Loucy (cell line): Measurements from ENCODE around the gene ASIC5.

ENCODE experiments used
- H2AFZ ChIP-seq: fragments of 200-600 bp; sonication (generic); 2 replicates; pipeline ENCODE4 v1.6.0; 2016; ENCODE audit warnings: antibody characterized with exemption, mild to moderate bottlenecking, low read length, moderate library complexity
- H3F3A ChIP-seq: fragments of 200-600 bp; 2 replicates; pipeline ENCODE4 v1.6.0; 2016; ENCODE audit warnings: antibody characterized with exemption, low read depth, mild to moderate bottlenecking
- H3K27me3 ChIP-seq: fragments of 200-600 bp; sonication (generic); 2 replicates; pipeline ENCODE4 v1.6.1; 2014; ENCODE audit warnings: low read length, mild to moderate bottlenecking; ENCODE audit not compliant: insufficient read depth, poor library complexity, severe bottlenecking
- H3K36me3 ChIP-seq: fragments of 200-600 bp; sonication (generic); 2 replicates; pipeline ENCODE4 v1.6.1; 2016; ENCODE audit warnings: low read length; ENCODE audit not compliant: insufficient read depth
- H3K4me1 ChIP-seq: fragments of 200-600 bp; sonication (generic); 2 replicates; pipeline ENCODE4 v1.5.1; 2014; ENCODE audit warnings: low read length, mild to moderate bottlenecking; ENCODE audit not compliant: insufficient read depth, poor library complexity, severe bottlenecking
- H3K4me2 ChIP-seq: fragments of 200-600 bp; sonication (generic); 2 replicates; pipeline ENCODE4 v1.6.0; 2014; ENCODE audit warnings: antibody characterized with exemption, low read length, low read depth, mild to moderate bottlenecking; ENCODE audit not compliant: poor library complexity, severe bottlenecking
- H3K4me3 ChIP-seq: fragments of 200-600 bp; sonication (generic); 2 replicates; pipeline ENCODE4 v1.5.1; 2014; ENCODE audit warnings: low read length, mild to moderate bottlenecking, mixed read lengths; ENCODE audit not compliant: poor library complexity, severe bottlenecking
- H3K79me2 ChIP-seq: fragments of 200-600 bp; sonication (generic); 2 replicates; pipeline ENCODE4 v1.6.1; 2014; ENCODE audit warnings: low read length; ENCODE audit not compliant: insufficient read depth
- H3K9ac ChIP-seq: fragments of 200-600 bp; sonication (generic); 2 replicates; pipeline ENCODE4 v1.6.0; 2014; ENCODE audit warnings: mild to moderate bottlenecking, low read depth, low read length, moderate library complexity; ENCODE audit not compliant: poor library complexity, severe bottlenecking
- H3K9me2 ChIP-seq: fragments of 200-600 bp; sonication (generic); replicated peaks from 2 replicates; pipeline ENCODE4 v1.6.1; 2016; ENCODE audit warnings: low read depth, low read length, mixed read lengths
- H3K9me3 ChIP-seq: fragments of 200-600 bp; sonication (generic); 2 replicates; pipeline ENCODE4 v1.6.1; 2014; ENCODE audit warnings: mild to moderate bottlenecking, antibody characterized with exemption, low read length, low read depth; ENCODE audit not compliant: insufficient read depth
- H4K20me1 ChIP-seq: fragments of 200-600 bp; sonication (generic); 2 replicates; pipeline ENCODE4 v1.6.0; 2014; ENCODE audit warnings: antibody characterized with exemption, low read length, mild to moderate bottlenecking; ENCODE audit not compliant: insufficient read depth, poor library complexity, severe bottlenecking
- EZH2phosphoT487 ChIP-seq: fragments of 200-600 bp; IDR thresholded peaks from 2 replicates; pipeline ENCODE4 v1.6.1; 2018; ENCODE audit warnings: antibody characterized with exemption, mild to moderate bottlenecking, moderate library complexity, borderline replicate concordance
- TF ChIP-seq, protein P1 (sequence below): fragments of 200-600 bp; sonication (generic); conservative IDR thresholded peaks from 2 replicates; pipeline ENCODE4 v1.5.1; 2014; ENCODE audit warnings: mild to moderate bottlenecking, antibody characterized with exemption, low read length

Gene ASIC5, protein sequence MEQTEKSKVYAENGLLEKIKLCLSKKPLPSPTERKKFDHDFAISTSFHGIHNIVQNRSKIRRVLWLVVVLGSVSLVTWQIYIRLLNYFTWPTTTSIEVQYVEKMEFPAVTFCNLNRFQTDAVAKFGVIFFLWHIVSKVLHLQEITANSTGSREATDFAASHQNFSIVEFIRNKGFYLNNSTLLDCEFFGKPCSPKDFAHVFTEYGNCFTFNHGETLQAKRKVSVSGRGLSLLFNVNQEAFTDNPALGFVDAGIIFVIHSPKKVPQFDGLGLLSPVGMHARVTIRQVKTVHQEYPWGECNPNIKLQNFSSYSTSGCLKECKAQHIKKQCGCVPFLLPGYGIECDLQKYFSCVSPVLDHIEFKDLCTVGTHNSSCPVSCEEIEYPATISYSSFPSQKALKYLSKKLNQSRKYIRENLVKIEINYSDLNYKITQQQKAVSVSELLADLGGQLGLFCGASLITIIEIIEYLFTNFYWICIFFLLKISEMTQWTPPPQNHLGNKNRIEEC

DNA sequence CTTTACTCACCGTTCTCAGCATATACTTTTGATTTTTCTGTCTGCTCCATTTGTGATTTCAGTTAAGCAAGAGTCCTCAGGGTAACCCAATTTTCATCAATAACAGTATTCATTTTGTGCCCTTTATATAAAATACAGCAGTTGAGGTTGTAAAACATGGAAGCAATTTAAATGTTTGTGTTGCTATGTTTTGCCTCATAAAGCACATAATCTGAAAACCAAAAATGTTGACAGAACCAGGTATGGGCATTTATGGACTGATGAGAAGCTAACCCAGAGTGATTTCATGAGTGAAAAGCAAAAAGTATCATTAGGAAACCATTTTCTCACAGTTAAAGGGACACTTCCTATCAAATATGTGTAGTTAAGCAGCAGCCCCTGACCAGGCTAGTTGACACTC lies at the start of gene ASIC5:
TSS of gene ASIC5 (minus strand) at position 101 of the 400 bp plus-strand sequence. CDS start at position 50, 51 bp downstream.
- H2AFZ ChIP-seq = no peak within 1 kb of the TSS

DNA sequence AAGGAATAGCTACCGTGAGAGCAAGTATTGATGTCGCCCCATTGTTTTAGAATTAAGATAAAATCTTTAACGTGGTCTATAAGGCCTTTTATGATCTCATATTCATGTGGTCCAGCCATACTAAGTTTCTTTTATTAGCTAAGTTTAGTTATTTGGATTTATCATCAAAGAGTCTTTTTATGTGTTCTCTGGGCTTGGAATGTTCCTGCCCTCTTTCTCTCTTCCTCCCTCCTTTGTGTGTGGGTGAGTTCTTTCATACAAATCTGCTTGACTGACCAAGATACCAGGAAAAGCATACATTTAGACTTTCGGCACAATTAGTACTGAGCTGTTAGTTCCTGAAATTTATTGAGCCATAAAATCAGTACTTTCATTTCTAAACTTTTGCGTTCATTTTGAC lies 48.7 kb upstream of the ASIC5 start:
- Histone ChIP-seq H3K79me2 (no peaks in the 10 kb centered on the region), H3K4me1 (no peaks in the 10 kb centered on the region), H4K20me1 (no peaks in the 10 kb centered on the region), H3K9ac (no peak overlapping the region), H3K9me3 (no peaks in the 10 kb centered on the region), H3K4me3 (no peak overlapping the region), H3K4me2 (no peak overlapping the region), H3K9me2 (no peaks in the 10 kb centered on the region), H3F3A (no peaks in the 10 kb centered on the region), H3K36me3 (no peaks in the 10 kb centered on the region), H3K27me3 (no peaks in the 10 kb centered on the region), H2AFZ (no peak overlapping the region)
- TF ChIP-seq, protein P1, sequence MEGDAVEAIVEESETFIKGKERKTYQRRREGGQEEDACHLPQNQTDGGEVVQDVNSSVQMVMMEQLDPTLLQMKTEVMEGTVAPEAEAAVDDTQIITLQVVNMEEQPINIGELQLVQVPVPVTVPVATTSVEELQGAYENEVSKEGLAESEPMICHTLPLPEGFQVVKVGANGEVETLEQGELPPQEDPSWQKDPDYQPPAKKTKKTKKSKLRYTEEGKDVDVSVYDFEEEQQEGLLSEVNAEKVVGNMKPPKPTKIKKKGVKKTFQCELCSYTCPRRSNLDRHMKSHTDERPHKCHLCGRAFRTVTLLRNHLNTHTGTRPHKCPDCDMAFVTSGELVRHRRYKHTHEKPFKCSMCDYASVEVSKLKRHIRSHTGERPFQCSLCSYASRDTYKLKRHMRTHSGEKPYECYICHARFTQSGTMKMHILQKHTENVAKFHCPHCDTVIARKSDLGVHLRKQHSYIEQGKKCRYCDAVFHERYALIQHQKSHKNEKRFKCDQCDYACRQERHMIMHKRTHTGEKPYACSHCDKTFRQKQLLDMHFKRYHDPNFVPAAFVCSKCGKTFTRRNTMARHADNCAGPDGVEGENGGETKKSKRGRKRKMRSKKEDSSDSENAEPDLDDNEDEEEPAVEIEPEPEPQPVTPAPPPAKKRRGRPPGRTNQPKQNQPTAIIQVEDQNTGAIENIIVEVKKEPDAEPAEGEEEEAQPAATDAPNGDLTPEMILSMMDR = no peak
- TF ChIP-seq EZH2phosphoT487 = no peak

More for the DNA sequence above, at the start of gene ASIC5:
- Histone ChIP-seq H3K9me2 (no peaks in the 10 kb centered on the region), H3K9ac (no peak within 1 kb of the TSS), H4K20me1 (no peaks in the 10 kb centered on the region), H3K9me3 (no peaks in the 10 kb centered on the region), H3K4me1 (no peaks in the 10 kb centered on the region), H3K27me3 (no peaks in the 10 kb centered on the region), H3K4me3 (no peak within 1 kb of the TSS), H3F3A (no peaks in the 10 kb centered on the region), H3K79me2 (no peaks in the 10 kb centered on the region), H3K4me2 (no peak within 1 kb of the TSS), H3K36me3 (no peaks in the 10 kb centered on the region)
- TF ChIP-seq EZH2phosphoT487 = no peak
- TF ChIP-seq, protein P1 = no peak

DNA sequence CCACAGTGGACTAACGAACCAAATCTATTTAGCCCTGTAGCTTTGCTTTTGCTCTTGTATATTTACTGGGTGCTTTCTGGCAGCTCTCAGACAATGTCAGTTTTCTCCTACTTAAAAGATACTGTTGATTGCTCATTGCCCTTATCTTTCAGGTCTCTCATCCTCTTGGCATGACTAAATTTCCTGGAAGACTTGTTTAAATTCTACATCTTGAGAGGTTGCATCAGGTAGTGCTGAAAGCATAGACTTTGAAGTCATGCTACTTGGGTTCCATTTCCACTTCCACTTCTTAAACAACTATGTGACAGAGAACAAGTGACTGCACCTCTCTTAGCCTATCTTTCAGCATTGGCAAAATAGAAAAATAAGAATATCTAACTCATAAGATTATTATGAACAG lies 45.8 kb upstream of the ASIC5 start:
- Histone ChIP-seq H3K36me3 (no peaks in the 10 kb centered on the region), H3K9me3 (no peaks in the 10 kb centered on the region), H3K4me1 (no peaks in the 10 kb centered on the region), H3K4me3 (no peak overlapping the region), H3F3A (no peaks in the 10 kb centered on the region), H3K4me2 (no peak overlapping the region), H3K9me2 (no peaks in the 10 kb centered on the region), H2AFZ (no peak overlapping the region), H3K9ac (no peak overlapping the region), H3K79me2 (no peaks in the 10 kb centered on the region), H4K20me1 (no peaks in the 10 kb centered on the region), H3K27me3 (no peaks in the 10 kb centered on the region)
- TF ChIP-seq, protein P1 = no peak
- TF ChIP-seq EZH2phosphoT487 = no peak
